ENCODE measurements around the gene SNED1. TPM values are rescaled to one million over a fixed set of nuclear protein-coding genes. Genes with fewer than 3 reads are reported as not detected.

SNED1 gene
- total and polyA plus RNA-seq, 12 donors = 3.9 to 12.7 (median 6.3) TPM

DNA sequence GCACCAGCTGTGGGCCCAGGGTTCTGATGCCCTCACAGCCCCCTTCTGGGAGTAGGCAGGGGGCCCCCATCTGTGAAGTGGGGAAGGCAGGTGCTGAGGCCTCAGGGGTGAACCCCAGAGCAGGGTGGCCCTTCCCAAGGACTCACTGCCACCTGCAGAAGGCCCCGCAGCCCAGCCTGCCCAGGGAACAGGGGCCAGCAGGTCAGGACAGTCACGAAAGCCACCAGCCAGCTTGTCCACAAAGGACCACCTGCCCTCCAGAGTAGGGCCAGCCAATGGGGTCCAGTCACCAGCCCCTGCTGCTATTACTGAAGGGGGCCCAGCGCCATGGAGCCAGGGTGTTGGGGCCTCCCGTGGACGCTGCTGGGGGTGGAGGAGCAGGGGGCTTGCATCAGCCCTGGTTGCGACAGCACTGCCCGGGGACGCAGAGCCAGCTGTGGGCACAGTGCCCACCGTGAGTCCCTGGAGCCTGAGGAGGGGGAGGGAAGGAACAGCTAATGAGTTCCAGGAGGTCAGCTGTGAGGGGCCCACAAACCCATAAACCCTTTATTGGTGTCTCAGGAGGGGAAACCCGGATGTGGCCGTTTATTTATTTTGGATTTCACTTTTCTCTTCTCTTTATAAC lies 11.5 kb upstream of the SNED1 start:
- Histone ChIP-seq H3K4me1 (peaks cover 12 to 32% (median 20%) of the 10 kb centered on the region in 9 donors), H3K9me3 (peaks cover 0 to 11% (median 0%) of the 10 kb centered on the region in 11 donors), H3K36me3 (no peaks in the 10 kb centered on the region), H3K27me3 (peaks cover 0 to 23% (median 16%) of the 10 kb centered on the region in 7 donors), H3K27ac (no peak overlapping the region), H3K4me3 (no peak overlapping the region)
- DNase-seq (peak in 1 of 2 donors; percentile 70), ATAC-seq (peak in 5 of 8 donors; percentile 3 to 47 (median 20))
- 45 to 51% methylated on average over 11 of the region's 11 CpGs for WGBS, 2 donors
- TF ChIP-seq CTCF (IDR thresholded peaks at IDR 0.05) = no peak
- intact Hi-C loops (cut with DNase I) = loop anchor here in 4 of 10 donors (5.0 to 10.0 kb wide), 2 partner anchors 75 to 132 kb away; no protein-coding TSS in a partner anchor

DNA sequence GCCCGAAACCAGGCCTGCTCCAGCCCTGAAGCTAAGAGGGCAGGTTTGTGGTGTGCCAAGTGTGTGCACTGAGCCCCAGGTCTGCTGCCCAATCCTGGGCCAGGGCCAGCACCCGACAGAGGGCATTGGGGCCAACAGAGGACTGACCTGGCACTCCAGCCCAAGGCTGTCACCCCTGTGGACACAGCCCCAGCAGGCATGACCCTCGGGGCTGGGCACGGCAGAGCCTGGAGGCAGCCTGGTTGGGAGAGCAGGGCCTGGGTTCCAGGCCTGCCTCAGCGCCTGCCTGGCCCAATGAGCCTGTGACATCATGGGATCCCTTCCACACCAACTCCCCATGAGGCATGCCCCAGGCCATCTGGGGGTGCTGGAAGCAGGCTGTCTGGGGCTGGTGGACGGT lies 10.8 kb upstream of the SNED1 start:
- peak in 1 of 2 donors; percentile 18 for DNase-seq
- no peak overlapping the region for H3K4me3 ChIP-seq
- intact Hi-C loops (cut with DNase I) = loop anchor here in 4 of 10 donors (5.0 to 10.0 kb wide), 2 partner anchors 75 to 133 kb away; no protein-coding TSS in a partner anchor

GRCh38 chr2:240988146-240988545 lies 10.3 kb upstream of the SNED1 start:
- peaks cover 0 to 11% (median 0%) of the 10 kb centered on the region in 11 donors for H3K9me3 ChIP-seq

More for the DNA sequence above, 10.8 kb upstream of the SNED1 start:
- ATAC-seq = no peak
- Histone ChIP-seq H3K36me3 (no peaks in the 10 kb centered on the region), H3K27me3 (peaks cover 0 to 17% (median 15%) of the 10 kb centered on the region in 7 donors), H3K4me1 (peaks cover 15 to 39% (median 24%) of the 10 kb centered on the region in 9 donors), H3K27ac (peak overlapping the region in 1 of 10 donors; percentile 33), H3K9me3 (peaks cover 0 to 11% (median 0%) of the 10 kb centered on the region in 11 donors)
- no peak for TF ChIP-seq CTCF (IDR thresholded peaks at IDR 0.05)
- WGBS, 2 donors = 86 to 94% methylated on average over 6 of the region's 6 CpGs

More at GRCh38 chr2:240988146-240988545, 10.3 kb upstream of the SNED1 start:
- peaks cover 19 to 40% (median 24%) of the 10 kb centered on the region in 9 donors for H3K4me1 ChIP-seq
- 76 to 93% methylated on average over 3 of the region's 3 CpGs for WGBS, 2 donors
- ATAC-seq (no peak), DNase-seq (no peak)
- peaks cover 0 to 12% (median 9%) of the 10 kb centered on the region in 7 donors for H3K27me3 ChIP-seq
- H3K27ac ChIP-seq = peak overlapping the region in 1 of 10 donors; percentile 33
- H3K4me3 ChIP-seq = no peak overlapping the region
- TF ChIP-seq CTCF (IDR thresholded peaks at IDR 0.05) = no peak
- no peaks in the 10 kb centered on the region for H3K36me3 ChIP-seq
- intact Hi-C loops (cut with DNase I) = loop anchor here in 5 of 10 donors (2.0 to 10.0 kb wide), 3 partner anchors 76 to 137 kb away; no protein-coding TSS in a partner anchor
